ENCODE results near the gene MT1A. TPM values are rescaled to one million over a fixed set of nuclear protein-coding genes. Genes with fewer than 3 reads are reported as not detected.

Gene MT1A
- total RNA-seq, 1 experiment from 2014 or later, result 2.8 TPM

DNA sequence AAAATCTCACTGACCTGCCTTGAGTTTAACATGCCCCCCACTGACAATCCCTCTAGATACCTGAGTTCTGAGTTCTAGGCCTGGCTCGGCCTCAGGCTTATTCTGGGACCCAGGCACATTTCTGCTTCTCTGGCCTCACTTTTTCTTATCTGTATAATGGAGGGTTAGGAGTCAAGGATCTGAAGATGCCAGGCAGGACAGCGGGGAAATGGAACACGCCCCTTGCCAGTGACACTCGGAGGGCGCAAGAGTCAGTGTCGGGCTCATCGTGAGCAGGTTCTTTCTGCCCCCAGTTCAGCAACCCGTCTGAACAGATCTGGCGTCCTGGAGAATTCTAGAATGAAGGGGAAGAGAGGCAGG, 49.7 kb upstream of the MT1A start (continued):
- TF ChIP-seq ELF4 (CRISPR knock-in tag; IDR thresholded peaks at IDR 0.05; ENCODE audit: low read depth), result no peak
- no peak for TF ChIP-seq SP1 (CRISPR knock-in tag; conservative IDR thresholded peaks at IDR 0.05)
- TF ChIP-seq, protein P1, sequence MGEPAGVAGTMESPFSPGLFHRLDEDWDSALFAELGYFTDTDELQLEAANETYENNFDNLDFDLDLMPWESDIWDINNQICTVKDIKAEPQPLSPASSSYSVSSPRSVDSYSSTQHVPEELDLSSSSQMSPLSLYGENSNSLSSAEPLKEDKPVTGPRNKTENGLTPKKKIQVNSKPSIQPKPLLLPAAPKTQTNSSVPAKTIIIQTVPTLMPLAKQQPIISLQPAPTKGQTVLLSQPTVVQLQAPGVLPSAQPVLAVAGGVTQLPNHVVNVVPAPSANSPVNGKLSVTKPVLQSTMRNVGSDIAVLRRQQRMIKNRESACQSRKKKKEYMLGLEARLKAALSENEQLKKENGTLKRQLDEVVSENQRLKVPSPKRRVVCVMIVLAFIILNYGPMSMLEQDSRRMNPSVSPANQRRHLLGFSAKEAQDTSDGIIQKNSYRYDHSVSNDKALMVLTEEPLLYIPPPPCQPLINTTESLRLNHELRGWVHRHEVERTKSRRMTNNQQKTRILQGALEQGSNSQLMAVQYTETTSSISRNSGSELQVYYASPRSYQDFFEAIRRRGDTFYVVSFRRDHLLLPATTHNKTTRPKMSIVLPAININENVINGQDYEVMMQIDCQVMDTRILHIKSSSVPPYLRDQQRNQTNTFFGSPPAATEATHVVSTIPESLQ (CRISPR knock-in tag; IDR thresholded peaks at IDR 0.05), result no peak
- no peak for TF ChIP-seq ESRRA (CRISPR knock-in tag; IDR thresholded peaks at IDR 0.05; ENCODE audit: borderline replicate concordance)
- TF ChIP-seq, protein P2, sequence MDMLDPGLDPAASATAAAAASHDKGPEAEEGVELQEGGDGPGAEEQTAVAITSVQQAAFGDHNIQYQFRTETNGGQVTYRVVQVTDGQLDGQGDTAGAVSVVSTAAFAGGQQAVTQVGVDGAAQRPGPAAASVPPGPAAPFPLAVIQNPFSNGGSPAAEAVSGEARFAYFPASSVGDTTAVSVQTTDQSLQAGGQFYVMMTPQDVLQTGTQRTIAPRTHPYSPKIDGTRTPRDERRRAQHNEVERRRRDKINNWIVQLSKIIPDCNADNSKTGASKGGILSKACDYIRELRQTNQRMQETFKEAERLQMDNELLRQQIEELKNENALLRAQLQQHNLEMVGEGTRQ (CRISPR knock-in tag; IDR thresholded peaks at IDR 0.05), result no peak
- no peak for TF ChIP-seq FOXK1 (CRISPR knock-in tag; IDR thresholded peaks at IDR 0.05)
- TF ChIP-seq, protein P3, sequence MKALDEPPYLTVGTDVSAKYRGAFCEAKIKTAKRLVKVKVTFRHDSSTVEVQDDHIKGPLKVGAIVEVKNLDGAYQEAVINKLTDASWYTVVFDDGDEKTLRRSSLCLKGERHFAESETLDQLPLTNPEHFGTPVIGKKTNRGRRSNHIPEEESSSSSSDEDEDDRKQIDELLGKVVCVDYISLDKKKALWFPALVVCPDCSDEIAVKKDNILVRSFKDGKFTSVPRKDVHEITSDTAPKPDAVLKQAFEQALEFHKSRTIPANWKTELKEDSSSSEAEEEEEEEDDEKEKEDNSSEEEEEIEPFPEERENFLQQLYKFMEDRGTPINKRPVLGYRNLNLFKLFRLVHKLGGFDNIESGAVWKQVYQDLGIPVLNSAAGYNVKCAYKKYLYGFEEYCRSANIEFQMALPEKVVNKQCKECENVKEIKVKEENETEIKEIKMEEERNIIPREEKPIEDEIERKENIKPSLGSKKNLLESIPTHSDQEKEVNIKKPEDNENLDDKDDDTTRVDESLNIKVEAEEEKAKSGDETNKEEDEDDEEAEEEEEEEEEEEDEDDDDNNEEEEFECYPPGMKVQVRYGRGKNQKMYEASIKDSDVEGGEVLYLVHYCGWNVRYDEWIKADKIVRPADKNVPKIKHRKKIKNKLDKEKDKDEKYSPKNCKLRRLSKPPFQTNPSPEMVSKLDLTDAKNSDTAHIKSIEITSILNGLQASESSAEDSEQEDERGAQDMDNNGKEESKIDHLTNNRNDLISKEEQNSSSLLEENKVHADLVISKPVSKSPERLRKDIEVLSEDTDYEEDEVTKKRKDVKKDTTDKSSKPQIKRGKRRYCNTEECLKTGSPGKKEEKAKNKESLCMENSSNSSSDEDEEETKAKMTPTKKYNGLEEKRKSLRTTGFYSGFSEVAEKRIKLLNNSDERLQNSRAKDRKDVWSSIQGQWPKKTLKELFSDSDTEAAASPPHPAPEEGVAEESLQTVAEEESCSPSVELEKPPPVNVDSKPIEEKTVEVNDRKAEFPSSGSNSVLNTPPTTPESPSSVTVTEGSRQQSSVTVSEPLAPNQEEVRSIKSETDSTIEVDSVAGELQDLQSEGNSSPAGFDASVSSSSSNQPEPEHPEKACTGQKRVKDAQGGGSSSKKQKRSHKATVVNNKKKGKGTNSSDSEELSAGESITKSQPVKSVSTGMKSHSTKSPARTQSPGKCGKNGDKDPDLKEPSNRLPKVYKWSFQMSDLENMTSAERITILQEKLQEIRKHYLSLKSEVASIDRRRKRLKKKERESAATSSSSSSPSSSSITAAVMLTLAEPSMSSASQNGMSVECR (CRISPR knock-in tag; IDR thresholded peaks at IDR 0.05; ENCODE audit: borderline replicate concordance), result no peak
- no peak for TF ChIP-seq ZNF219 (CRISPR knock-in tag; IDR thresholded peaks at IDR 0.05; ENCODE audit: borderline replicate concordance)
- TF ChIP-seq, protein P4, sequence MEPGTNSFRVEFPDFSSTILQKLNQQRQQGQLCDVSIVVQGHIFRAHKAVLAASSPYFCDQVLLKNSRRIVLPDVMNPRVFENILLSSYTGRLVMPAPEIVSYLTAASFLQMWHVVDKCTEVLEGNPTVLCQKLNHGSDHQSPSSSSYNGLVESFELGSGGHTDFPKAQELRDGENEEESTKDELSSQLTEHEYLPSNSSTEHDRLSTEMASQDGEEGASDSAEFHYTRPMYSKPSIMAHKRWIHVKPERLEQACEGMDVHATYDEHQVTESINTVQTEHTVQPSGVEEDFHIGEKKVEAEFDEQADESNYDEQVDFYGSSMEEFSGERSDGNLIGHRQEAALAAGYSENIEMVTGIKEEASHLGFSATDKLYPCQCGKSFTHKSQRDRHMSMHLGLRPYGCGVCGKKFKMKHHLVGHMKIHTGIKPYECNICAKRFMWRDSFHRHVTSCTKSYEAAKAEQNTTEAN (CRISPR knock-in tag; IDR thresholded peaks at IDR 0.05), result no peak

DNA sequence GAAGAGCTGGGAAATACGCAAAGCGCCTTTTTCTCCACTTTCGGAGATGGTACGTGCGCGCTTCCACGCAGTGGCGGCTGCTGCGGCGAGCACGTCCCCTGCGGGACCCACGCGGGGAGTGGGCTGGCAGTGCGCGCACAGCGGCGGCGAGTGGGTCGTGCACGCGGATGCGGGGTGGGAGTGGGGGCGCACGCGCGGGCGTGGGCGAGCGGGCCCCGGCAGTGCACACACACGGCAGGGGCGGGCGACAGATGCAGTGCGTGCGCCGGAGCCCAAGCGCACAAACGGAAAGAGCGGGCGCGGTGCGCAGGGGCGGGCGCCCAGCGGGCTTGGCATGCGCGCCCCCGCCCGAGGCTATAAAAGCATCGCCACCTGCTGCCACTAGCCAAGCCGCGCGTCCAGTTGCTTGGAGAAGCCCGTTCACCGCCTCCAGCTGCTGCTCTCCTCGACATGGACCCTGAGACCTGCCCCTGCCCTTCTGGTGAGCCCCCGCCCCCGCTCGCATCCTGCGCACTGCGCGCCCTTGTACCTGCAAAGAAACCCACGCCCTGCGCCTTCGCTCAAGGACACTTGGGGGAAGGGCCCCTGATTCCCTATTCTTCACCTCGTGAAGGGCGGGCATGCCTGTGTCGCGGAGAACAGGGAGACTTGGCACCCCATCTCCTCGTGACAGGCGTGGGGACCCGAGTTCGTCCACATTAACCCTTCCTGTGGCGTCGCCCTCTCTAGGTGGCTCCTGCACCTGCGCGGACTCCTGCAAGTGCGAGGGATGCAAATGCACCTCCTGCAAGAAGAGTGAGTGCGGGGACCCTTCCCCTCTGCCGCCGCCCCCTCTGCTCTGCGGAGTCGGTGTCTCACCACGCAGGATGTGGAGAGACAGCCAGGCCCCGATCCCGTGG, 49.1 kb upstream of the MT1A start, which contains the start of gene MT3:
MT3 (plus strand) TSS at position 388 of the 899 bp plus-strand sequence; CDS start at position 451, 63 bp downstream.
- Mint-ChIP-seq H3K27ac (no peak within 1 kb of the TSS), H3K27me3 (ENCODE audit: low read depth) (peaks cover 77% of the 10 kb centered on the region), H3K9me3 (no peaks in the 10 kb centered on the region), H3K4me1 (peaks cover 14% of the 10 kb centered on the region), H3K4me3 (peak within 1 kb of the TSS; percentile 83), H3K36me3 (no peaks in the 10 kb centered on the region)
- DNase-seq (ENCODE audit: low spot score) (peak; percentile 66), ATAC-seq (peak; percentile 82)
- ChIA-PET CTCF (interaction anchor here (0.6 to 2.0 kb wide), 3 partner anchors 11 to 31 kb away, joined by 3 to 9 read pairs (median 3); no protein-coding TSS in a partner anchor), POLR2A (interaction anchor here (1.2 kb wide), 1 partner anchor 42 kb away, joined by 3 read pairs; no protein-coding TSS in a partner anchor)
- TF ChIP-seq ETV6 (CRISPR knock-in tag; IDR thresholded peaks at IDR 0.05) (no peak), MXD4 (CRISPR knock-in tag; IDR thresholded peaks at IDR 0.05; ENCODE audit: borderline replicate concordance) (no peak), FOXJ3 (CRISPR knock-in tag; IDR thresholded peaks at IDR 0.05; ENCODE audit: borderline replicate concordance) (no peak), FOXK1 (CRISPR knock-in tag; IDR thresholded peaks at IDR 0.05) (0 out of 2 replicates have a peak, but pooled peaks have one; percentile 45), TCF7 (CRISPR knock-in tag; IDR thresholded peaks at IDR 0.05; ENCODE audit: low read depth) (no peak; the same call in 1 of the 2 replicates), ZNF317 (CRISPR knock-in tag; IDR thresholded peaks at IDR 0.05; ENCODE audit: borderline replicate concordance, low read depth) (no peak), CREM (CRISPR knock-in tag; IDR thresholded peaks at IDR 0.05) (no peak), ESRRA (CRISPR knock-in tag; IDR thresholded peaks at IDR 0.05; ENCODE audit: borderline replicate concordance) (no peak), KAT7 (CRISPR knock-in tag; IDR thresholded peaks at IDR 0.05; ENCODE audit: borderline replicate concordance) (no peak), NFYB (CRISPR knock-in tag; conservative IDR thresholded peaks at IDR 0.05; ENCODE audit: low read depth) (no peak; the same call in 1 of the 2 replicates), ZBTB21 (CRISPR knock-in tag; IDR thresholded peaks at IDR 0.05; ENCODE audit: borderline replicate concordance) (no peak), OVOL2 (CRISPR knock-in tag; IDR thresholded peaks at IDR 0.05; ENCODE audit: borderline replicate concordance) (no peak), ZNF219 (CRISPR knock-in tag; IDR thresholded peaks at IDR 0.05; ENCODE audit: borderline replicate concordance) (no peak)
- TF ChIP-seq, protein P5, sequence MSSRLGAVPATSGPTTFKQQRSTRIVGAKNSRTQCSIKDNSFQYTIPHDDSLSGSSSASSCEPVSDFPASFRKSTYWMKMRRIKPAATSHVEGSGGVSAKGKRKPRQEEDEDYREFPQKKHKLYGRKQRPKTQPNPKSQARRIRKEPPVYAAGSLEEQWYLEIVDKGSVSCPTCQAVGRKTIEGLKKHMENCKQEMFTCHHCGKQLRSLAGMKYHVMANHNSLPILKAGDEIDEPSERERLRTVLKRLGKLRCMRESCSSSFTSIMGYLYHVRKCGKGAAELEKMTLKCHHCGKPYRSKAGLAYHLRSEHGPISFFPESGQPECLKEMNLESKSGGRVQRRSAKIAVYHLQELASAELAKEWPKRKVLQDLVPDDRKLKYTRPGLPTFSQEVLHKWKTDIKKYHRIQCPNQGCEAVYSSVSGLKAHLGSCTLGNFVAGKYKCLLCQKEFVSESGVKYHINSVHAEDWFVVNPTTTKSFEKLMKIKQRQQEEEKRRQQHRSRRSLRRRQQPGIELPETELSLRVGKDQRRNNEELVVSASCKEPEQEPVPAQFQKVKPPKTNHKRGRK (CRISPR knock-in tag; IDR thresholded peaks at IDR 0.05; ENCODE audit: borderline replicate concordance), result no peak
- TF ChIP-seq, protein P2 (CRISPR knock-in tag; IDR thresholded peaks at IDR 0.05), result 0 out of 2 replicates have a peak, but pooled peaks have one; percentile 7
- TF ChIP-seq, protein P4 (CRISPR knock-in tag; IDR thresholded peaks at IDR 0.05), result 0 out of 2 replicates have a peak, but pooled peaks have one; percentile 60
